SK-N-MC (cell line): ENCODE results near the gene MCM8.
"Not testable (repeated sequence)": the region's sequence is repeated elsewhere in the genome, so short reads cannot be mapped to it uniquely, and the experiment has no call there.

ENCODE experiments used
- DNase-seq: peaks from one replicate; pipeline ENCODE4 v3.0.0-alpha.2; 2011; ENCODE audit warnings: low read depth, low spot score
- H3K27ac ChIP-seq: fragments of 200-600 bp; sonication (generic); 2 replicates; pipeline ENCODE4 v1.5.1; 2016; ENCODE audit warnings: mixed run types
- H3K36me3 ChIP-seq: fragments of 200-600 bp; sonication (generic); 2 replicates; pipeline ENCODE4 v1.6.1; 2017; ENCODE audit warnings: antibody characterized with exemption, low read length, mixed read lengths; ENCODE audit not compliant: insufficient read depth
- H3K4me3 ChIP-seq: fragments of 200-600 bp; sonication (generic); 2 replicates; pipeline ENCODE4 v1.5.1; 2016
- H3K9ac ChIP-seq: fragments of 200-600 bp; sonication (generic); 2 replicates; pipeline ENCODE4 v1.8.0; 2017; ENCODE audit warnings: mixed run types, mixed read lengths; ENCODE audit not compliant: insufficient read length
- H3K9me3 ChIP-seq: fragments of 200-600 bp; sonication (generic); 2 replicates; pipeline ENCODE4 v1.6.1; 2017; ENCODE audit warnings: low read depth, mild to moderate bottlenecking, antibody characterized with exemption, low read length, moderate library complexity, mixed read lengths
- EZH2 ChIP-seq: fragments of 200-600 bp; sonication (generic); IDR thresholded peaks from one replicate; pipeline ENCODE4 v1.6.1; 2017; ENCODE audit warnings: antibody characterized with exemption
- FOXP2 ChIP-seq: optimal IDR thresholded peaks from 2 replicates; pipeline ENCODE3; 2011; ENCODE audit warnings: mild to moderate bottlenecking, moderate library complexity; ENCODE audit not compliant: insufficient read depth; ENCODE audit errors: extremely low read length, control extremely low read depth
- POLR2AphosphoS5 ChIP-seq: IDR thresholded peaks from 2 replicates; pipeline ENCODE4 v1.6.1; 2012; ENCODE audit warnings: mild to moderate bottlenecking, low read depth, low read length, borderline replicate concordance

MCM8 gene

DNA sequence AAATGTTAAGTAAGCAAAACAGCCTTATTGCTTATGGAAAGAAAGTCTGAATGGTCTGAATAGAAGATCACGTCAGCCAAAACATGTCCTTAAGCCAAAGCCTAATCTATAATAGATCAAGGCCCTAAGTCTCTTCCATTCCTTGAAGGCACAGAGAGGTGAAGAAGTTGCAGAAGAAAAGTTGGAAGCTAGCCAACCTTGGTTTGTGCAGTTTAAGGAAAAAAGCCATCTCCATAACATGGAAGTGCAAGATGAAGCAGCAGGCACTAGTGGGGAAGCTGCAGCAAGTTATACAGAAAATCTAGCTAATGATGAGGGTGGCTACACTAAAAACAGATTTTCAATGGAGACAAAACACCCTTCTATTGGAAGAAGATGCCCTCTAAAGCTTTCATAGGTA is 74.3 kb downstream of the MCM8 start:
- Histone ChIP-seq H3K27ac (no peak overlapping the region), H3K36me3 (peaks cover 69% of the 10 kb centered on the region), H3K4me3 (no peak overlapping the region), H3K9me3 (peaks cover 12% of the 10 kb centered on the region; the same call in 1 of the 2 replicates), H3K9ac (no peak overlapping the region)
- TF ChIP-seq EZH2 (no peak), FOXP2 (no peak), POLR2AphosphoS5 (no peak)
- DNase-seq, result no peak

DNA sequence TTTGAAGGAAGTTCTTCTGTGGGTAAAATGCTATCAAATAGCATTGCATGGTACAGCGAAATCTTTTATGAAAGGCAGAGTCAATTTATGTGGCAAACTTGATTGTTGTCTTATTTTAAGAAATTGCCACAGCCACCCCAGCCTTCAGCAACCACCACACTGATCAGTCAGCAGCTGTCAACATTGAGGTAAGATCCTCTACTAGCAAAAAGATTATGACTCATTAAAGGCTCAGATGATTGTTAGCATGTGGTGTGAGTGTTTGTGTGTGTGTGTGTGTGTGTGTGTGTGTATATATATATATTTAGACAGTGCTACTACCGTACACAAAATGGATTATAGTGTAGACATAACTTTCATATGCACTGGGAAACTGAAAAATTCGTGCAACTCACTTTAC is 75.6 kb downstream of the MCM8 start:
- Histone ChIP-seq H3K36me3 (peaks cover 60% of the 10 kb centered on the region), H3K9ac (no peak overlapping the region), H3K4me3 (no peak overlapping the region), H3K27ac (no peak overlapping the region), H3K9me3 (peaks cover 12% of the 10 kb centered on the region; the same call in 1 of the 2 replicates)
- no peak for DNase-seq
- TF ChIP-seq EZH2 (no peak), FOXP2 (no peak), POLR2AphosphoS5 (no peak)

DNA sequence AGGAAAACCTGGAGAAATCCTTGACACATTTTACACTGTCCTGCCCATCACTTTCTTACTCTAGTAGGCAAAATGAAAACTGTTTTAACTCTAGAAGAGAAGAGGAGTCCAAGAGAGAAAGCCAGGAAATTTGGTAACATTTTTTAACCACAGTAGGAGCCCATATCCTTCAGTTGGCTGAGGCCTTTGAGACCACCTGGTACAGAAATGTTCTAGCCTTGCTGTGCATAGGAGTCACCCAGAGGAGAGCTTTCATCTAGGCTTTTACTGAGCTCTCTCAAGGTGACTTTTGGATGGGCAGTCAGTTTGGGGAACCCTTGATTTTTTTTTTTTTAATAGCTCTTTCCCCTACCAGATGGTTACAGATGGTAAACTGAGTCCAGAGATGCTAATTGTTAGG is 78.4 kb downstream of the MCM8 start:
- TF ChIP-seq EZH2 (no peak), FOXP2 (no peak), POLR2AphosphoS5 (no peak)
- Histone ChIP-seq H3K9me3 (0 out of 2 replicates have a peak, but pooled peaks cover 4% of the 10 kb centered on the region), H3K4me3 (no peak overlapping the region), H3K36me3 (peaks cover 53% of the 10 kb centered on the region), H3K9ac (no peak overlapping the region), H3K27ac (no peak overlapping the region)
- DNase-seq, result no peak

DNA sequence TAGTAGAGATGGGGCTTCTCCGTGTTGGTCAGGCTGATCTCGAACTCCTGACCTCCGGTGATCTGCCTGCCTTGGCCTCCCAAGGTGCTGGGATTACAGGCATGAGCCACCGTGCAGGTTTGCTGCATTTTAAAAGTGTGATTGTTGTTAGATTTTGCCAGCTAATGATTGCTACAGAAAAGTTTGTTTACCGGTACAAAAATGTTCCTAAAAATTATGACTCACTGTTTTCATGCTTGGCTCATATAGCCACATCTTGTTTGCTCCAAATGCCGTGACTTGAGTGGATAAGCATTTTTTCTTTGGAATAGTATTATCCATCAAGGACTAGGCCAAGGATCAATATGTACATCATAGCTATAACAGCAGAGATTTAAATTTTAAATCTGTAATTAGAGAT is 79.1 kb downstream of the MCM8 start:
- Histone ChIP-seq H3K4me3 (no peak overlapping the region), H3K9me3 (0 out of 2 replicates have a peak, but pooled peaks cover 4% of the 10 kb centered on the region), H3K9ac (no peak overlapping the region), H3K27ac (no peak overlapping the region), H3K36me3 (peaks cover 53% of the 10 kb centered on the region)
- TF ChIP-seq EZH2 (no peak), FOXP2 (no peak), POLR2AphosphoS5 (no peak)
- no peak for DNase-seq

DNA sequence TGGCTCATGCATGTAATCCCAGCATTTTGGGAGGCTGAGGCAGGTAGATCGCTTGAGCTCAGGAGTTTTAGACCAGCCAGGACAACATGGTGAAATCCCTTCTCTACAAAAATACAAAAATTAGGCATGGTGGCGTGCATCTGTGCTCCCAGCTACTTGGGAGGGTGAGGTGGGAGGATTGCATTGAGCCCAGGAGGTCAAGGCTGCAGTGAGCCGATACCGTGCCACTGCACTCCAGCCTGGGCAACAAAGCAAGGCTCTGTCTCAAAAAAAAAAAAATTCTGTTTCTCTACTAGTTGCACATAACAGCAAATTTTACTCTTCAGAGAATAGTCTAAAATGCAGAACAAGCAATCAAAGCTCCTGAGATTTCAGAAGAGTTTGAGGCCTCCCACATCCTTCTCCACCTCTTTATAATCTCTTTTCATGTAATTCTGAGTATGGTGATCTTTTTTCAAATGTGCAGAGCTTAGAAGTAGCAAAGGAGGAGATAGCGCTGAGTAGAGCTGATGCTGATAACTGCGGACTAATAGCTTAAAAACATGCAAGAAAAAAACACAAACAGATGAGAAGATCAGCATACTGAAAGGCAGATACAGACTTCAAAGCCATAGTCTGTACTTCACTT is 80.1 kb downstream of the MCM8 start:
- H3K9ac ChIP-seq, result no peak overlapping the region
- no peak overlapping the region for H3K4me3 ChIP-seq
- DNase-seq, result no peak
- H3K27ac ChIP-seq, result no peak overlapping the region; the same call in 1 of the 2 replicates
- TF ChIP-seq EZH2 (no peak), POLR2AphosphoS5 (no peak), FOXP2 (no peak)
- H3K9me3 ChIP-seq, result no peaks in the 10 kb centered on the region
- peaks cover 47% of the 10 kb centered on the region for H3K36me3 ChIP-seq

DNA sequence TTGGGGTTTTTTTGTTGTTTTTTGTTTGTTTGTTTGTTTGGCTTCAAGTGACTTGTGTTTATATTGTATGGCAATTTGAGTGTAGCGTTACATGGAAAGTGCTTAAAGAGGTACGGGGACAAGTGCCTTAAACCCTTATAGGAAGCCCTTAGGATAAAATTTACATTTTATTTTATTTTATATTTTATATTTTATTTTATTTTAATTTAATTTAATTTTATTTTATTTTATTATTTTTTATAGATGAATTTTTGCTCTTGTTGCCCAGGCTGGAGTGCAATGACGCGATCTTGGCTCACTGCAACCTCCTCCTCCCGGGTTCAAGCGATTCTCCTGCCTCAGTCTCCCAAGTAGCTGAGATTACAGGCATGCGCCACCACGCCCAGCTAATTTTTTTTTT is 82.5 kb downstream of the MCM8 start:
- H3K27ac ChIP-seq, H3K9me3 ChIP-seq, DNase-seq, H3K4me3 ChIP-seq, H3K9ac ChIP-seq: not testable (repeated sequence)
- H3K36me3 ChIP-seq, result peaks cover 54% of the 10 kb centered on the region

DNA sequence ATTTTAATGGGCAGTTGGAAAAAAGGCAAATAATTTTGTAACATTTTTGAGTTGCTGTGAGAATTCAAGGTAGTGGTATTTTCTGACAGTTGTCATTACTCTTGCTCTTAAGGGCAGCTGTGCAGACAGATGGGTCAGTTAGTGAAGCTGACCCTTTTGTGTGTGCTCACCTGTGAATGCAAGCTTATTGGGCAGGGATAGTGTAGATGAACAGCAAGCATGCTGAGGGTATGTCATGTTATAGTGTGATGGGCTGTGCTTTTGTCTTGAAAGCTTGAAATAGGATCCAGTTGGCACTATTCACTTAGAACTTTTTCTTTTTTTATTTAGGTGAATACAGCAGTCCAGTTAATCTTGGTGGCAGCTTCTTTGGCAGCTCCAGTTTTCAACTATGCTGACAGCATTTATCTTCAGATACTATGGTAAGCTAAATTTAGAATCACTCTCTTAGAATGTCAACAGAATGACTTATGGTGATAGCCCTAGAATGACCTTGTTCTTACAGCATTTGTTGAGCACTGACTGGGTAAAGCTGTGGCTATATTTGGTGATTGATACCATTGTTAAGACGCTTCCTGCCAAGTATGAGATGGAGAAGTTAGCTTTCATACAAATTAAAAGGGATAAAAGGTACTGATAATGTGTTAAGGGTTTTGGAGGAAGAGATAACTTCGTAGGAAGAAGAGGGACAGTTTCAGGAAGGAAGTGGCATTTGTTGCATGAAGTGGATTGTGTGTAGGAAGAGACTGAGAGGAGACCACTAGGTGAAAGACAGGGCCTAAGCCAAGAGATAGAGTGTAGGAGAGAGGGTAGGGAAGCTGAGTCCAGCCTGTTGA is 83.9 kb downstream of the MCM8 start:
- Histone ChIP-seq H3K27ac (no peak overlapping the region), H3K9ac (no peak overlapping the region), H3K4me3 (no peak overlapping the region), H3K36me3 (peaks cover 58% of the 10 kb centered on the region), H3K9me3 (no peaks in the 10 kb centered on the region)
- DNase-seq, result no peak
- TF ChIP-seq FOXP2 (no peak), EZH2 (no peak), POLR2AphosphoS5 (no peak)

DNA sequence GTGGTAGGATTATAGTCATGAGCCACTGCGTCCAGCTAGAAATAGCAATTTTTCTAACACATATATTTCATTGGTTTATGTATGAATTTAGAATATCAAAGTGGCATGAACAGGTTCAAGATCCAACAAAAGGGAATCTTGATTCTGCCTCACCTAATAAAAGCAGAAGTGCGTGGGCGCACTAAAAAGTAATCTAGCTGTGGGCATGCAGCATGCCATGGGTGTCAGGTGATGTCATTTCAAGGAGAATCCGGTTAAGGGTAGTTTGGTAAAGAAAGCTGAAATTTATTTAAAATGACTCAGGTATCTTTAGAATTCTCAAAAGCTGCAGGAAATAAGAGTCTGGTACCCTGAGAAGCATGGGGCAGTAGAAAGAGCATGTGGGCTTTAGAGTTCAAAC is 85.8 kb downstream of the MCM8 start:
- H3K4me3 ChIP-seq, result no peak overlapping the region
- no peak overlapping the region for H3K9ac ChIP-seq
- H3K27ac ChIP-seq, result no peak overlapping the region
- no peak for DNase-seq
- no peaks in the 10 kb centered on the region for H3K9me3 ChIP-seq
- H3K36me3 ChIP-seq, result peaks cover 65% of the 10 kb centered on the region
- TF ChIP-seq EZH2, result no peak
- no peak for TF ChIP-seq POLR2AphosphoS5
- TF ChIP-seq FOXP2, result no peak
